ENCODE measurements around the gene RDH5.

GRCh38 chr12:55693323-55694187 is 26.6 kb upstream of the RDH5 start:
- TF ChIP-seq ZMAT5 (CRISPR knock-in tag; IDR thresholded peaks at IDR 0.05; ENCODE audit: borderline replicate concordance, low read depth), result no peak
- no peak for TF ChIP-seq ZNF263 (CRISPR knock-in tag; IDR thresholded peaks at IDR 0.05)
- TF ChIP-seq ZBTB46 (CRISPR knock-in tag; IDR thresholded peaks at IDR 0.05; ENCODE audit: borderline replicate concordance), result no peak
- no peak for TF ChIP-seq MAX (IDR thresholded peaks at IDR 0.05)
- TF ChIP-seq IRX3 (CRISPR knock-in tag; IDR thresholded peaks at IDR 0.05; ENCODE audit: borderline replicate concordance, low read depth), result no peak
